GM21526 (cell line): ENCODE measurements around the gene FBXL3.
A peak's percentile ranks its signal among the peaks of the same experiment; 100 is the strongest.
"Not testable (repeated sequence)": the region's sequence is repeated elsewhere in the genome, so short reads cannot be mapped to it uniquely, and the experiment has no call there.

ENCODE experiments used
- ATAC-seq: cut with Tn5 transposase; IDR thresholded peaks from one replicate; pipeline ENCODE4 v1.9.1; 2021; ENCODE audit warnings: moderate library complexity; ENCODE audit not compliant: unreplicated experiment, low FRiP score

The FBXL3 gene

GRCh38 chr13:77028202-77028601, 1.2 kb upstream of the FBXL3 start:
- no peak for ATAC-seq

- ATAC-seq, result peak; percentile 53
Observed at GRCh38 chr13:77026255-77026860, 601 bp downstream of the FBXL3 start.

- no peak for ATAC-seq
Observed at GRCh38 chr13:77022341-77022740, 4.6 kb downstream of the FBXL3 start.

- ATAC-seq, result no peak
Observed at GRCh38 chr13:77019756-77020155, 7.2 kb downstream of the FBXL3 start.

GRCh38 chr13:77016888-77017623, 9.9 kb downstream of the FBXL3 start:
- no peak for ATAC-seq

GRCh38 chr13:77016251-77016812, 10.6 kb downstream of the FBXL3 start:
- ATAC-seq, result no peak

GRCh38 chr13:77014906-77015685, 11.9 kb downstream of the FBXL3 start:
- no peak for ATAC-seq

GRCh38 chr13:77013853-77014542, 13.0 kb downstream of the FBXL3 start:
- ATAC-seq, result no peak

GRCh38 chr13:77009719-77010118, 17.2 kb downstream of the FBXL3 start:
- ATAC-seq, result not testable (repeated sequence)

- peak; percentile 48 for ATAC-seq
Observed at GRCh38 chr13:77009011-77009410, 17.9 kb downstream of the FBXL3 start.

GRCh38 chr13:77008337-77008736, 18.6 kb downstream of the FBXL3 start:
- not testable (repeated sequence) for ATAC-seq

GRCh38 chr13:77002590-77003190, 24.3 kb downstream of the FBXL3 start:
- ATAC-seq, result no peak

GRCh38 chr13:77001963-77002587, 24.9 kb downstream of the FBXL3 start:
- no peak for ATAC-seq

- ATAC-seq, result no peak
Observed at GRCh38 chr13:77001540-77001939, 25.4 kb downstream of the FBXL3 start.

GRCh38 chr13:77000475-77000874, 26.5 kb downstream of the FBXL3 start:
- no peak for ATAC-seq

GRCh38 chr13:76994281-76994680, 32.7 kb downstream of the FBXL3 start:
- ATAC-seq, result no peak

GRCh38 chr13:76993473-76993872, 33.5 kb downstream of the FBXL3 start:
- no peak for ATAC-seq

GRCh38 chr13:76993021-76993420, 33.9 kb downstream of the FBXL3 start:
- ATAC-seq, result no peak

- peak; percentile 10 for ATAC-seq
Observed at GRCh38 chr13:76992548-76993001, 34.4 kb downstream of the FBXL3 start.
